IPS-15b (cell line): Measurements from ENCODE around the gene PRAMEF1.
"Not testable (repeated sequence)": the region's sequence is repeated elsewhere in the genome, so short reads cannot be mapped to it uniquely, and the experiment has no call there.

Experiments used
- H3K27me3 ChIP-seq: one replicate; pipeline ENCODE4 v1.6.1; 2013; ENCODE audit warnings: low read length; ENCODE audit not compliant: control insufficient read depth, insufficient read depth
- H3K36me3 ChIP-seq: one replicate; pipeline ENCODE4 v1.6.1; 2013; ENCODE audit warnings: low read length; ENCODE audit not compliant: control insufficient read depth, insufficient read depth
- H3K4me1 ChIP-seq: one replicate; pipeline ENCODE4 v1.6.1; 2013; ENCODE audit warnings: mild to moderate bottlenecking, low read length; ENCODE audit not compliant: control insufficient read depth, insufficient read depth
- H3K4me3 ChIP-seq: one replicate; pipeline ENCODE4 v1.5.1; 2013; ENCODE audit warnings: low read depth, low read length
- H3K9ac ChIP-seq: one replicate; pipeline ENCODE4 v1.6.1; 2013; ENCODE audit warnings: low read depth, mild to moderate bottlenecking, low read length
- H3K9me3 ChIP-seq: one replicate; pipeline ENCODE4 v1.6.1; 2013; ENCODE audit warnings: mild to moderate bottlenecking, low read length; ENCODE audit not compliant: control insufficient read depth, insufficient read depth

The PRAMEF1 gene

GRCh38 chr1:12833251-12833650 lies 42.1 kb downstream of the PRAMEF1 start:
- not testable (repeated sequence) for H3K36me3 ChIP-seq, H3K9ac ChIP-seq, H3K4me3 ChIP-seq, H3K4me1 ChIP-seq, H3K9me3 ChIP-seq, H3K27me3 ChIP-seq
